Activated CD8-positive, alpha-beta memory T cell treated with anti-CD3 and anti-CD28 coated beads, Interleukin-2, amount 50 U/mL, for 48 hours (primary cell): ENCODE data around the gene PUS1.

Experiments used
- DNase-seq: peaks from one replicate; pipeline ENCODE4 v3.0.0-alpha.2; 2020

PUS1 gene

DNA sequence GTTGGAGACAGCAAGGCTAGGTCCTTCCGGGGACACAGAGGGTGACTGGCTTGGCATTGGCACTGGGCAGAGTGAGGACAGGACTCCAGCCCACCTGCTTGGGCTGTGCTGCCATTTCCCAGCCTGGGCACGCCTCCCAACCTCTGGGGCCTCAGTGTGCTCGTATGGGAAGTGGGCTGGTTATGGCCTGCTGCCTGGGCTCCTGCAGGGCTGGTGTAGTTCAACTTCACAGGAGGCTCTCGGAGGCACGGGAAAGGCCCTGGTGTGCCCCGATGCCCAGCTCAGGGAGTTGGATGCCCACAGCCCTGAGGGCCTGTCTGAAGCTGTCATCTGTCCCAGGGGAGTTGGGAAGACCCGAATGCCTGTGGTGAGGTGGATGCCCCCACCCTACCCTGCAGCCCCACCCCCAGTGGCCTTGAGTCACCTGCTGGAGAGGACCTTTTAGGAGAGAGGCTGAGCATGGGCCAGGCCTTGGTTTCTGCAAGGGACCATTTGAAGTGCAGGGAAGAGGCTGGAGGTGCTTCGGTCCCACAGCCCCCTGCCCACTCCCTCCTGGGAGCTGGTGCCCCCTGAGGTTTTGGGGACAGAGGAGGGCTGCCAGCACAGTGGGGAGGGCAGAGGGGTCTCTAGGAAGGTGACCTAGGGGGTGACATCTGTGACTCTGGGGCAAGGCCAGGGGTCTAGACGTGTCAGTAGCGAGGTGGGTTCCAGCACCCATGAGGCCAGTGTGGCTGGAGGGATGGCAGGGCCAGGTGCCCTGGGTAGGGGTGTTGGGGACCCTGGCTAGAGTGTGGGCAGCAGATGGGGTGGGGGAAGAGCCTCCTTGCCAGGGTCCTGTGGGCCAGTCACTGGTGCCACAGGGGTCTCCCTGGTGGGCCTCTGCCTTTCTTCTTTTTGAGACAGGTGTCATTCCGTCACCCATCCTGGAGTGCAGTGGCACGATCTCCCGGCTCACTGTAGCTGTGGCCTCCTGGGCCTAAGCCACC is 25.5 kb upstream of the PUS1 start:
- DNase-seq, result no peak

- no peak for DNase-seq
Measured at GRCh38 chr12:131904346-131904745, 24.7 kb upstream of the PUS1 start.

- no peak for DNase-seq
Measured at GRCh38 chr12:131905081-131905629, 23.9 kb upstream of the PUS1 start.

DNA sequence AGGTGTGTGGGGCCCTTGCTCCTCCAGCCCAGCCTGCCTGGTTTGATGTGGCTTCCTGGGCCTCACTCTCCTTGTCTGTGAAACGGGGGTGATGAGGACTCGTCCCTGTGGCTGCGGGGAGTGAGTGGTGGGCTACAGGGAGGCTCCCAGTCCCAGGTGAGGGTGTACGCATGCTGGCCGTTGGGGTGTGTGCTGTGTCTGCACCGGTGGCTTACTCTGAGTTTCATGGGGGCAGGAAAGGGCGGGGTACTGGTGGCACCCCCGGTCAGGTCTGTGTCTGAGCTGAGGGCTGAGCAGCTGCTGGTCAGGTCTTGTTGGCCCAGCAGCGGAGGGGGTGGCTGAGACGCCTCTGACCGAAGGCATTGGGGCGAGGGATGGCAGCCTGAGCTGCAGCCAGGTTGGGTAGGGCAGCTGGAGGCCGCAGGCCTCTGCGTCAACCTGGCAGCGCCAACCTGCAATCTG is 23.4 kb upstream of the PUS1 start:
- DNase-seq, result no peak

GRCh38 chr12:131907379-131908091 is 21.5 kb upstream of the PUS1 start:
- no peak for DNase-seq

DNA sequence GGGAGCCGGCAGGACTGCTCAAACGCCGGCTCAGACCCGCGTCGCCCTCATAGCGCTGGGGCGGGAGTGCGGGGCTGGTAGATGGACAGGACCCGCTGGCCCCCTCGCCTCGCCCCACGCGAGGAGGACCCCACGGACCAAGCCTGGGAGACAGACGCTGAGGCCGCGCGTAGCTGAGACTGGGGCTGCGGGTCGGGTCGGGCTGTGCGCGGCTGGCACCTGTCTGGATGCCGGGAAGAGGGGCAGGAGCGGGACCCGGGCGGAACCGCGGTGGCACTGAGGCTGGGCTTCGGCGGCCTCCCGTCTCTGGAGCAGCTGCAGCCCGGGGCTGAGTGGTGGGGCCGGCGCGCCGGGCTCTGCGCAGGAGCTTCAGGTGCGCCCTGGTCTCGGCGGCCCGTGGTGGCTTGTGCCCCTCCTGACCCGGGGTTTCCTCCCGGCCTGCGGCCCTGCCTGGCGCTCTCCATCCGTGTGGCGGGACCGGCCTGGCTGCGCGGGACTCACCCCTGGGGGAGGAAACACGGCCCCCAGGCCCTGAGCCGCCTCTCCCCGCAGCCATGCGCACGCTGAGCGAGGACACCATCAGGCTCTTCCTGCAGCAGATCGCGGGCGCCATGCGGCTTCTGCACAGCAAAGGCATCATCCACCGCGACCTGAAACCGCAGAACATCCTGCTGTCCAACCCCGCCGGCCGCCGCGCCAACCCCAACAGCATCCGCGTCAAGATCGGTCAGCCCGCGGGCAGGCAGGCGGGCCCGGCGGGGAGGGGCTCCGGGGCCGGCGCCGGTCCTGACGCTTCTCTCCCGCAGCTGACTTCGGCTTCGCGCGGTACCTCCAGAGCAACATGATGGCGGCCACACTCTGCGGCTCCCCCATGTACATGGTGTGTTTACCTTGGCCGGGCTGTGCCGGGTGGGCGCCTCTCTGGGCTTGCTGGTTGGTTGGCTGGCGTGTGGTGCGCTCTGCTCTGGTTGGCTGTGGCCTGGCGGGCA is 20.7 kb upstream of the PUS1 start:
- DNase-seq, result no peak

DNA sequence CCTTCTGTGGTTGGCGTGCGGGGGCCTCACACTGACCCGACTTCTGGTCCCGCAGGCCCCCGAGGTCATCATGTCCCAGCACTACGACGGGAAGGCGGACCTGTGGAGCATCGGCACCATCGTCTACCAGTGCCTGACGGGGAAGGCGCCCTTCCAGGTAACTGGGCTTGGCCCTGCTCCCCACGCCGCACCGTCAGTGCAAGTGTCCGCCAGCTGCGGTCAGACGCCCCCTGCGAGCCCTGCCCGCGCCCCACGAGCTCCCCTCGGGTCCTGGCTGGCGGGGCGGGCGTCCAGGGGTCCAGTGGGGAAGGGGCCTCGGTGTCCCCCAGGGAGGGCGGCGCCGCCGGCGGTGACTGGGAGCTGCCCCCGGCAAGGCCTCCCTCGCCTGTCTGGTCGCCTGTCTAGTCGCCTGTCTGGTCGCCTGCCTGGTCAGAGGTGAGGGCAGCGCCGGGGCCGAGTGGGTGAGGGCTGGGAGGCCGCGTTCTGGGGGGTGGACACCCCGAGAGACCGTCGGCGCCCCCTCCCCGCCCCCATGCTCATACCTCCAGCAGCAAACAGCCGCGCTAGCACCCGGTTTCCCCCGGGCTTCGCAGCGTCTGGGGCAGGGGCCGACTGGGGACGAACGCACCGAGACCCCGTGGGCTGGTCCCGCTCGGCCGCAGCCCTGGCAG is 19.9 kb upstream of the PUS1 start:
- no peak for DNase-seq

DNA sequence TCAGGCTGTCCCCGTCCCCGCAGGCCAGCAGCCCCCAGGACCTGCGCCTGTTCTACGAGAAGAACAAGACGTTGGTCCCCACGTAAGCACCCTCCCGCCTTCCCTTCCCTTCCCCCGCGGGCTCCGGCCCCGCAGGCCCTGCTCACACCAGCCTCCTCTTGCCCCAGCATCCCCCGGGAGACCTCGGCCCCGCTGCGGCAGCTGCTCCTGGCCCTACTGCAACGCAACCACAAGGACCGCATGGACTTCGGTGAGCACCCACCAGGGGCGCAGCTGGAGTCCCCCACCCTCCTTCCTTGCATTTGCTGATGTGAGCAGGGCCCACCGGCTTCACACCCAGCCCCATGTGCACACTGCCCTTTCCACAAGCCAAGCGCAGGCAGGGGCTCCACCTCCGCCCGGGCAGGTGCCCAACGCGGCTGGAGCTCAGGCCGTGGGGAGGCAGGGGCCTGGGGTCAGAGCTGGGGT is 19.3 kb upstream of the PUS1 start:
- DNase-seq, result no peak

GRCh38 chr12:131910302-131911027 is 18.6 kb upstream of the PUS1 start:
- DNase-seq, result no peak

- DNase-seq, result no peak
Measured at GRCh38 chr12:131911028-131911650, 17.9 kb upstream of the PUS1 start.

GRCh38 chr12:131911851-131912477 is 17.1 kb upstream of the PUS1 start:
- no peak for DNase-seq

DNA sequence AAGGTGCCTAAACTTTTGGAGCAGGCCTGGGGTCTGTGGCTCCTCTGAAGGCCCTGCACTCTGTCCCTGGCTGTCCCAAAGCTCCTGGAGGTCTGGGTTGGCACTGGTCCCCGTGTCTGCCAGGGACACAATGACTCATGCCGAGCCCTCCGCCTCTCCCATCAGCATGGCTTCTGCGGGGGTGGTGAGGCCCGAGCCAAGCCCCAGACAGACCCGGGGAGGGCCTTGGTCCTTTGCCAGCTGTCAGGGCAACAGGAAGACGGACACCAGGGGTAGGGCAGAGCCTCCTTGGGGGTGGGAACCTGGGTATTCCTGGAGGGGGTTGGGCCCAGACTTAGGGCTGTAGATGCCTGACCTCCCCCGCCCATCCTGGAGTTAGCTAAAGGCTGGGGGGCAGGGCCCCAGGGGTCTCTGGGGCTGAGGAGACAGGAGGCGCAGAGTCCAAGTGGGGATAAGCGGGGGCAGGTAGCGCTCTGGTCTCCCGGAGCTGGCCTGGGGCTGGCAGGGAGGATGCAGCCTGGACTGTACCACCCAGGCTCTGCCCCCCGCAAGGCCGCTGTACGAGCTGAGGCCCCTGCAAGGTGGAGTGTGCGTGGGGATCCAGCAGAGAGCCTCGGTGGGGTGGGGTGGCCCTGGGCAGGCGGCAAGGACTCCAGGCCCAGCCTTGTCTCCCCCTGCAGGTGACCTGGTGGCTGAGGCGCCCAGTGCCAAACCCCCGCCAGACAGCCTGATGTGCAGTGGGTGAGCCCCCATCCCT is 16.4 kb upstream of the PUS1 start:
- no peak for DNase-seq

DNA sequence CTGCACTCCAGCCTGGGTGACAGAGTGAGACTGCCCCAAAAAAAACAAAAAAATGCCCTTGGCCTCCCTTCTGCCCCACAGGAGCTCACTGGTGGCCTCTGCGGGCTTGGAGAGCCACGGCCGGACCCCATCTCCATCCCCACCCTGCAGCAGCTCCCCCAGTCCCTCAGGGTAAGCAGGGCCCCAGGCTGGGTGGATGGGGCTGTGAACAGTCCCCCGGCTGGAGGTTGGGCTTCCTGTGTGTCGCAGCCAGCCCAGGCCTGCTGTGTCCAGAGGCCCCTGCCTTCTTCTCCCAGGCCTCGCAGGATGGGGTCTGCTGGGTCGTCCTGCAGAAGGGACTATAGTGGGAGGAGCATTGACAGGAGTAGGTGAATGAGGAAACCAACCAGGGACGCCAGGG is 15.4 kb upstream of the PUS1 start:
- DNase-seq, result no peak

DNA sequence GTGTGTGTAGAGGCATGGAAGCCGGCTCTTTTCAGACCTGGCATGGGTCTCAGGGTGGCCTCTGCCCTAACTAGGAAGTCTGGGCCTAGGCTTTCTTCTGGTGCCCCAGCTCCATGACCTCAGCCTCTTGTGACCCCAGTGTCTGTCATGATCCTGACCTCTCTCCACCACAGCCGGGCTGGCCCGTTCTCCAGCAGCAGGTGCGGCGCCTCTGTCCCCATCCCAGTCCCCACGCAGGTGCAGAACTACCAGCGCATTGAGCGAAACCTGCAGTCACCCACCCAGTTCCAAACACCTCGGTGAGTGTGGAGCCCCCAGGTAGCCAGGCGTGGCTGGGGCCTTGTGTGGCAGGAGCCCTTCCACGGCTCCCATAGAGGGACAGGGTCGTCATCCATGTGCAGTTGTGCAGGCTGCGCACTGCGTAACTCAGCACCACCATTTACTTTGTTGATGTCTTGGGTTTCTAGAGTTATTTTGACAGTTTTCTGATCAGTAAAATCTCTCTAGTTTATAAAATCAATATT is 14.8 kb upstream of the PUS1 start:
- DNase-seq, result no peak

GRCh38 chr12:131915000-131915689 is 13.9 kb upstream of the PUS1 start:
- no peak for DNase-seq

GRCh38 chr12:131915823-131916222 is 13.3 kb upstream of the PUS1 start:
- no peak for DNase-seq

GRCh38 chr12:131916306-131917138 is 12.6 kb upstream of the PUS1 start:
- DNase-seq, result no peak
